K562 (cell line): ENCODE measurements around the gene GPD2.

Experiments
- CTCF ChIP-seq, 3 experiments: IDR thresholded peaks in 2 of 3; conservative IDR thresholded peaks in 1 of 3; 2 replicates each; pipeline ENCODE4 v1.5.1; 2011 to 2012; ENCODE audit warnings: low read length in 3 of 3, mild to moderate bottlenecking in 3 of 3, control low read depth in 2 of 3, improper control_type of control experiment in 1 of 3, inconsistent platforms in 1 of 3, low read depth in 1 of 3, mixed read lengths in 1 of 3, moderate library complexity in 1 of 3; ENCODE audit not compliant: insufficient read depth in 2 of 3
- HCFC1 ChIP-seq: IDR thresholded peaks from 2 replicates; pipeline ENCODE4 v1.6.1; 2012; ENCODE audit warnings: low read depth, low read length, improper control_type of control experiment
- NBN ChIP-seq: fragments of 450-650 bp; IDR thresholded peaks from 2 replicates; pipeline ENCODE4 v1.6.1; 2016; ENCODE audit warnings: low read depth, mild to moderate bottlenecking

- TF ChIP-seq CTCF (IDR thresholded peaks at IDR 0.05 in 2 of 3, conservative IDR thresholded peaks at IDR 0.05 in 1 of 3; ENCODE audit: insufficient read depth in 2 of 3, low read depth in 1 of 3, low read length in 3 of 3) (no peak), HCFC1 (no peak), NBN (no peak)
Observed at GRCh38 chr2:156548413-156548812, 112.2 kb downstream of the GPD2 start.
